H1 (cell line): Measurements from ENCODE around the gene GSTT4. TPM values are rescaled to one million over a fixed set of nuclear protein-coding genes. Genes with fewer than 3 reads are reported as not detected.

ENCODE experiments used
- CTCF ChIA-PET: fragments of 300-600 bp; sonication (Branson Sonifier 250); formaldehyde crosslinking; loops from one replicate; lab custom pipeline; 2021; ENCODE audit not compliant: partially characterized antibody; lab: Charles Lee
- POLR2A ChIA-PET: fragments of 300-600 bp; sonication (Branson Sonifier 250); formaldehyde crosslinking; loops from one replicate; lab custom pipeline; 2021; ENCODE audit warnings: inconsistent platforms; ENCODE audit not compliant: partially characterized antibody; lab: Charles Lee
- DNase-seq, 2 experiments: peaks; one replicate each; pipeline versions ENCODE4 v3.0.0 to v3.0.0-alpha.2; 2010 to 2022; ENCODE audit warnings: low spot score in 2 of 2, low read depth in 1 of 2, mixed read lengths in 1 of 2
- FAIRE-seq: peaks from 2 replicates; lab custom pipeline; 2011; peaks lifted over from hg19 to GRCh38; lab: Jason Lieb, UNC
- H2AFZ ChIP-seq: 2 replicates; pipeline ENCODE4 v1.8.1; 2012; ENCODE audit warnings: low read length, inconsistent platforms
- H2AK5ac ChIP-seq: 2 replicates; pipeline ENCODE4 v1.6.1; 2013; ENCODE audit warnings: low read depth, low read length
- H2BK120ac ChIP-seq: replicated peaks from 2 replicates; pipeline ENCODE3; 2013; ENCODE audit warnings: low read depth, low read length, inconsistent platforms
- H2BK12ac ChIP-seq: 2 replicates; pipeline ENCODE4 v1.6.1; 2013; ENCODE audit warnings: low read depth, low read length
- H2BK15ac ChIP-seq: 2 replicates; pipeline ENCODE4 v1.6.1; 2013; ENCODE audit warnings: low read length
- H2BK20ac ChIP-seq: 2 replicates; pipeline ENCODE4 v1.6.1; 2013; ENCODE audit warnings: low read length
- H2BK5ac ChIP-seq: 2 replicates; pipeline ENCODE4 v1.6.1; 2013; ENCODE audit warnings: low read depth, low read length
- H3K14ac ChIP-seq: 2 replicates; pipeline ENCODE4 v1.6.1; 2013; ENCODE audit warnings: inconsistent platforms; ENCODE audit not compliant: insufficient read length
- H3K18ac ChIP-seq: 2 replicates; pipeline ENCODE4 v1.6.1; 2013; ENCODE audit warnings: low read length; ENCODE audit errors: extremely low read depth
- H3K23ac ChIP-seq: 2 replicates; pipeline ENCODE4 v1.6.1; 2013; ENCODE audit warnings: inconsistent platforms; ENCODE audit not compliant: insufficient read length
- H3K23me2 ChIP-seq: 2 replicates; pipeline ENCODE4 v1.6.1; 2013; ENCODE audit warnings: low read depth, low read length
- H3K27ac ChIP-seq: 2 replicates; pipeline ENCODE4 v1.6.1; 2011; ENCODE audit warnings: low read depth, low read length, inconsistent platforms
- H3K27me3 ChIP-seq, 4 experiments: replicated peaks in 1 of 4; 1 replicate in 1 of 4; 2 replicates in 3 of 4; pipeline versions ENCODE4 v1.6.1 to v1.8.1; 2011 to 2013; ENCODE audit warnings: low read length in 3 of 4, mild to moderate bottlenecking in 3 of 4, inconsistent platforms in 2 of 4, mixed read lengths in 2 of 4, moderate library complexity in 1 of 4; ENCODE audit not compliant: control insufficient read depth in 3 of 4, insufficient read depth in 3 of 4; ENCODE audit errors: extremely low read depth in 1 of 4
- H3K36me3 ChIP-seq, 4 experiments: 2 replicates each; pipeline versions ENCODE4 v1.6.1 to v1.8.1; 2011 to 2013; ENCODE audit warnings: mild to moderate bottlenecking in 4 of 4, low read length in 3 of 4, moderate library complexity in 2 of 4, control low read depth in 1 of 4, inconsistent platforms in 1 of 4; ENCODE audit not compliant: insufficient read depth in 4 of 4, control insufficient read depth in 2 of 4
- H3K4ac ChIP-seq: replicated peaks from 2 replicates; pipeline ENCODE3; 2013; ENCODE audit warnings: low read length, low read depth, mixed read lengths, inconsistent platforms; ENCODE audit not compliant: insufficient read length
- H3K4me1 ChIP-seq, 4 experiments: replicated peaks in 1 of 4; 1 replicate in 1 of 4; 2 replicates in 3 of 4; pipeline versions ENCODE4 v1.6.1 to v1.8.1; 2011 to 2013; ENCODE audit warnings: low read length in 3 of 4, inconsistent platforms in 2 of 4, mixed read lengths in 1 of 4; ENCODE audit not compliant: insufficient read depth in 4 of 4, control insufficient read depth in 3 of 4
- H3K4me2 ChIP-seq, 2 experiments: 2 replicates each; pipeline versions ENCODE4 v1.6.1 to v1.8.1; 2011 to 2013; ENCODE audit warnings: low read depth in 2 of 2, low read length in 2 of 2, control low read depth in 1 of 2, inconsistent platforms in 1 of 2, mild to moderate bottlenecking in 1 of 2; ENCODE audit not compliant: insufficient read depth in 1 of 2
- H3K4me3 ChIP-seq, 4 experiments: fragments of 200-600, 300-600 bp in 1 of 4; sonication (generic), shearing (Covaris generic), sonication (Bioruptor Twin) in 1 of 4; 2 replicates each; pipeline versions ENCODE4 v1.5.1 to v1.8.1; 2011 to 2016; ENCODE audit warnings: low read length in 4 of 4, low read depth in 3 of 4, control low read depth in 2 of 4, inconsistent platforms in 2 of 4, mild to moderate bottlenecking in 2 of 4, mixed read lengths in 1 of 4, moderate library complexity in 1 of 4; ENCODE audit not compliant: insufficient read depth in 2 of 4; ENCODE audit errors: extremely low read depth in 1 of 4
- H3K56ac ChIP-seq: replicated peaks from 2 replicates; pipeline ENCODE3; 2013; ENCODE audit warnings: low read depth, mild to moderate bottlenecking, mixed read lengths, low read length, inconsistent platforms; ENCODE audit not compliant: insufficient read length
- H3K79me1 ChIP-seq: 2 replicates; pipeline ENCODE4 v1.6.1; 2013; ENCODE audit warnings: low read depth, low read length, control low read depth
- H3K79me2 ChIP-seq, 2 experiments: 2 replicates each; pipeline versions ENCODE4 v1.6.1 to v1.8.1; 2012 to 2013; ENCODE audit warnings: low read length in 2 of 2, mild to moderate bottlenecking in 2 of 2, inconsistent platforms in 1 of 2; ENCODE audit not compliant: insufficient read depth in 2 of 2, control insufficient read depth in 1 of 2
- H3K9ac ChIP-seq, 4 experiments: replicated peaks in 1 of 4; 1 replicate in 1 of 4; 2 replicates in 3 of 4; pipeline versions ENCODE4 v1.6.1 to v1.8.1; 2011 to 2013; ENCODE audit warnings: low read depth in 3 of 4, low read length in 3 of 4, control low read depth in 2 of 4, mild to moderate bottlenecking in 2 of 4, moderate library complexity in 2 of 4, inconsistent platforms in 1 of 4; ENCODE audit errors: extremely low read depth in 1 of 4
- H3K9me3 ChIP-seq, 2 experiments: 2 replicates each; pipeline versions ENCODE4 v1.6.1 to v1.8.1; 2012 to 2013; ENCODE audit warnings: mild to moderate bottlenecking in 2 of 2, moderate library complexity in 2 of 2, control low read depth in 1 of 2, inconsistent platforms in 1 of 2, low read depth in 1 of 2, low read length in 1 of 2, mixed read lengths in 1 of 2; ENCODE audit not compliant: insufficient read depth in 2 of 2
- H4K20me1 ChIP-seq, 2 experiments: replicated peaks in 1 of 2; 2 replicates each; pipeline versions ENCODE3 to v1.8.1; 2011 to 2013; ENCODE audit warnings: inconsistent platforms in 2 of 2, low read length in 2 of 2, mild to moderate bottlenecking in 1 of 2; ENCODE audit not compliant: insufficient read depth in 2 of 2, control insufficient read depth in 1 of 2
- H4K5ac ChIP-seq: 2 replicates; pipeline ENCODE4 v1.6.1; 2013; ENCODE audit warnings: low read length, low read depth, mixed read lengths, inconsistent platforms; ENCODE audit not compliant: insufficient read length
- H4K8ac ChIP-seq: 2 replicates; pipeline ENCODE4 v1.8.0; 2013; ENCODE audit warnings: mild to moderate bottlenecking, moderate library complexity, low read length, inconsistent platforms; ENCODE audit not compliant: insufficient read depth; ENCODE audit errors: extremely low read depth
- H4K91ac ChIP-seq: replicated peaks from 2 replicates; pipeline ENCODE3; 2013; ENCODE audit warnings: low read length, mixed read lengths, inconsistent platforms; ENCODE audit not compliant: insufficient read length
- BACH1 ChIP-seq: IDR thresholded peaks from 2 replicates; pipeline ENCODE4 v1.6.1; 2012; ENCODE audit warnings: low read length, improper control_type of control experiment
- CBX8 ChIP-seq: fragments of 300-800, 300-1000 bp; sonication (generic); IDR thresholded peaks from 2 replicates; pipeline ENCODE4 v1.7.1; 2016; ENCODE audit warnings: low read depth, low read length, borderline replicate concordance
- CREB1 ChIP-seq: IDR thresholded peaks from 2 replicates; pipeline ENCODE4 v1.6.1; 2012; ENCODE audit warnings: inconsistent platforms
- GTF2F1 ChIP-seq: IDR thresholded peaks from 2 replicates; pipeline ENCODE4 v1.6.1; 2012; ENCODE audit warnings: low read depth, low read length, improper control_type of control experiment, borderline replicate concordance
- NANOG ChIP-seq: IDR thresholded peaks from 2 replicates; pipeline ENCODE4 v1.6.1; 2011; ENCODE audit warnings: low read length, low read depth, mild to moderate bottlenecking, inconsistent platforms; ENCODE audit not compliant: insufficient read depth, poor library complexity, severe bottlenecking
- NRF1 ChIP-seq: IDR thresholded peaks from 2 replicates; pipeline ENCODE4 v1.6.1; 2011; ENCODE audit warnings: mild to moderate bottlenecking, low read depth, low read length, improper control_type of control experiment
- POLR2A ChIP-seq, 2 experiments: IDR thresholded peaks; 1 replicate in 1 of 2; 2 replicates in 1 of 2; pipeline ENCODE4 v1.6.1; 2011; ENCODE audit warnings: low read depth in 2 of 2, low read length in 2 of 2, mild to moderate bottlenecking in 2 of 2; ENCODE audit errors: control extremely low read depth in 1 of 2
- RXRA ChIP-seq: IDR thresholded peaks from 2 replicates; pipeline ENCODE4 v1.6.1; 2011; ENCODE audit warnings: low read depth, mild to moderate bottlenecking, low read length, moderate library complexity; ENCODE audit not compliant: insufficient read depth
- SP1 ChIP-seq: IDR thresholded peaks from 2 replicates; pipeline ENCODE4 v1.6.1; 2011; ENCODE audit warnings: low read depth, low read length
- SP2 ChIP-seq: IDR thresholded peaks from 2 replicates; pipeline ENCODE4 v1.6.1; 2012; ENCODE audit warnings: mild to moderate bottlenecking, low read length, inconsistent platforms
- SRF ChIP-seq: IDR thresholded peaks from 2 replicates; pipeline ENCODE4 v1.6.1; 2011; ENCODE audit warnings: mild to moderate bottlenecking, low read depth, low read length, moderate library complexity
- TCF12 ChIP-seq: IDR thresholded peaks from 2 replicates; pipeline ENCODE4 v1.6.1; 2011; ENCODE audit warnings: low read depth, mild to moderate bottlenecking, low read length
- WGBS, 2 experiments: shearing (Covaris generic) in 1 of 2; methylation state at CpG; one replicate each; pipeline versions ENCODE4 v1.1.6 to v1.1.7; 2013 to 2015; ENCODE audit warnings: low lambda C conversion rate in 2 of 2, mixed read lengths in 2 of 2, inconsistent platforms in 1 of 2, low coverage in 1 of 2, missing lambda C conversion rate in 1 of 2; ENCODE audit not compliant: insufficient replicate concordance in 2 of 2, insufficient coverage in 1 of 2, insufficient read length in 1 of 2; ENCODE audit errors: extremely low coverage in 1 of 2, missing lambda C conversion rate in 1 of 2; 5-methylcytosine and 5-hydroxymethylcytosine counted together
- polyA plus RNA-seq, 7 experiments: library from polyadenylated mRNA; depleted of rRNA in 3 of 7; stranded (reverse) in 5 of 7; unstranded in 2 of 7; fragments of >200 nt in 5 of 7; fragments of 200-250 nt in 2 of 7; gene quantifications; 1 replicate in 5 of 7; 2 replicates in 1 of 7; 4 replicates in 1 of 7; pipeline versions ENCODE4 v1.2.1 to v1.2.3, GENCODE V29; 2011 to 2013; ENCODE audit warnings: missing spikeins in 2 of 7, mixed read lengths in 2 of 7
- total RNA-seq: library from RNA; stranded (reverse); fragmentation: NEBNext Ultra II Directional; extraction: Animal tissue kit (Norgen Biotek cat#: 25700); gene quantifications from 2 replicates; pipeline ENCODE4 v1.2.1, GENCODE V29; 2021
- TF ChIP-seq, protein P1 (sequence below): IDR thresholded peaks from 2 replicates; pipeline ENCODE4 v1.6.1; 2012; ENCODE audit warnings: inconsistent platforms

Gene GSTT4
- total and polyA plus RNA-seq, 2 of the 8 experiments (the other 6 are each of a cell fraction or from before 2014, with no cell fraction given) = 0.14 TPM; not detected in 1

DNA sequence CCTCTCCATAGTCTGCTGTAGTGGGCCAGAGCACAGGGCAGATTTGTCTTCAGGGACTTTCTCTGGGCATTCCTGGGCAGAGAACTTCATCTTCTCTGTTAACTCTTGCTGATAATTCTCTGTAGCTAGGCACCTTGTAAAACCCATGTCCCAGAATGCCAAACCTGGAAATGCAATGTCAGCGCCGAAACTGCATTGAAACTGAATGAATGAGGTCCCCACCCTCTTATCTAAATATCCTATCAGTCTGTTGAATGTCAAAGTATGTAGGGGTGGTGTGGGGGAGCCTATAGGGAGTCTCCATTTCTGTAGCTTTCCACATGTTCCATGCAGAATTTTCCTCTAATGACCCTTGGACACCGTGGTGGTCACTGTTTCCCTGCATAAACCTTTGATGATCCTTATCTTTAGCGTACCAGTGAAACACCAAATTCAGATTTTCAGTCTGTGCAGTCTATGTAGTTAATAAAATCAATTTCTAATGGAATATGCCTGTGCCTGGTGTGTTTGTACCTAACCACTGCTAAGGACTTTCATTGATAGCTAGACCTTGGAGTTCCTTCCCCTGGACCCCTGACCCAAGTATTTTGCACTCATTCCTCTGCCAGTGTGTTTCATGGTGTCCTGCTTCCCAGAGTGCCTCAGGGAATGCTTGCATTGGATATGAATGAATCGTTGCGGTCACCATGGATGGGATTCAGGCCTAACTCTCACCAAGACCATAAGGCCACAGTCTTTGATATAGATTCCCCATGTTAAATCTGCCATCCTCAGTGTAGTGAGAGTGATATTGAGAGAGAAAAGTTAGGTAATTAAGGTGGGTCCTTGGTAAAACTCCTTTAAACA lies 3.4 kb upstream of the GSTT4 start:
- Histone ChIP-seq H3K18ac (no peak overlapping the region), H3K36me3 (no peaks in the 10 kb centered on the region), H2AFZ (0 out of 2 replicates have a peak overlapping the region, but pooled peaks have one; percentile 45), H3K27me3 (no peaks in the 10 kb centered on the region; a peak in 2 of 7 replicates), H3K9ac (no peak overlapping the region), H2BK12ac (no peak overlapping the region), H2BK20ac (no peak overlapping the region), H3K79me2 (peaks cover 0 to 17% of the 10 kb centered on the region in 2 experiments; a peak in 2 of 4 replicates), H3K27ac (no peak overlapping the region), H4K20me1 (no peaks in the 10 kb centered on the region), H3K23ac (no peak overlapping the region), H2AK5ac (no peak overlapping the region), H4K8ac (no peak overlapping the region), H3K4me2 (no peak overlapping the region), H3K9me3 (no peaks in the 10 kb centered on the region), H3K4me3 (no peak overlapping the region), H2BK15ac (no peak overlapping the region), H3K79me1 (peaks cover 4% of the 10 kb centered on the region; the same call in 1 of the 2 replicates), H3K56ac (no peak overlapping the region), H3K4ac (no peak overlapping the region), H2BK120ac (no peak overlapping the region), H3K23me2 (peaks cover 6% of the 10 kb centered on the region; the same call in 1 of the 2 replicates), H4K5ac (no peak overlapping the region), H3K4me1 (peaks cover 0 to 3% (median 2%) of the 10 kb centered on the region in 4 experiments; a peak in 4 of 7 replicates), H2BK5ac (no peak overlapping the region), H4K91ac (no peak overlapping the region), H3K14ac (no peak overlapping the region)
- ChIA-PET POLR2A (no interaction called here), CTCF (interaction anchor here (1.2 to 1.5 kb wide), 2 partner anchors 148 to 207 kb away, joined by 3 to 4 read pairs; no protein-coding TSS in a partner anchor)
- no peak for DNase-seq
- WGBS, 2 experiments = 86% methylated on average over 6 of the region's 6 CpGs; no CpG with 5 or more reads in 1 of the 2 experiments
- no peak for FAIRE-seq
- TF ChIP-seq POLR2A (IDR thresholded peaks at IDR 0.05; ENCODE audit: control extremely low read depth in 1 of 2, low read depth in 2 of 2, low read length in 2 of 2) = no peak
- TF ChIP-seq SRF = no peak
- TF ChIP-seq CBX8 = no peak
- no peak for TF ChIP-seq RXRA
- no peak for TF ChIP-seq SP2
- TF ChIP-seq, protein P1, sequence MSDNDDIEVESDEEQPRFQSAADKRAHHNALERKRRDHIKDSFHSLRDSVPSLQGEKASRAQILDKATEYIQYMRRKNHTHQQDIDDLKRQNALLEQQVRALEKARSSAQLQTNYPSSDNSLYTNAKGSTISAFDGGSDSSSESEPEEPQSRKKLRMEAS = no peak
- TF ChIP-seq NRF1 = no peak
- no peak for TF ChIP-seq TCF12
- TF ChIP-seq NANOG = no peak
- no peak for TF ChIP-seq GTF2F1
- TF ChIP-seq CREB1 = no peak
- no peak for TF ChIP-seq SP1
- no peak for TF ChIP-seq BACH1
